ENCODE results near the gene LCN10. TPM values are rescaled to one million over a fixed set of nuclear protein-coding genes. Genes with fewer than 3 reads are reported as not detected.

Gene LCN10
- total RNA-seq, 1 experiment from 2014 or later = not detected

- Mint-ChIP-seq H3K4me1 (ENCODE audit: insufficient read depth, unreplicated experiment) (peaks cover 20% of the 10 kb centered on the region), H3K36me3 (ENCODE audit: insufficient read depth, unreplicated experiment) (peaks cover 62% of the 10 kb centered on the region), H3K9me3 (ENCODE audit: unreplicated experiment) (no peaks in the 10 kb centered on the region), H3K27me3 (ENCODE audit: insufficient read depth, unreplicated experiment) (no peaks in the 10 kb centered on the region), H3K27ac (ENCODE audit: low read depth, unreplicated experiment) (peak overlapping the region; percentile 82), H3K4me3 (ENCODE audit: unreplicated experiment) (no peak overlapping the region)
- intact Hi-C loops (cut with micrococcal nuclease) = loop anchor here (2.0 kb wide), 1 partner anchor 27 kb away; no protein-coding TSS in a partner anchor
- ChIA-PET POLR2A (interaction anchor here (0.8 to 2.7 kb wide), 4 partner anchors 8 to 28 kb away, joined by 3 to 11 read pairs (median 3); no protein-coding TSS in a partner anchor), CTCF (interaction anchor here (0.5 to 1.0 kb wide), 4 partner anchors 21 to 599 kb away, joined by 3 to 5 read pairs (median 3); no protein-coding TSS in a partner anchor)
- BruUV-seq (replicated peaks) = no TSS peak
- no peak for TF ChIP-seq CTCF (IDR thresholded peaks at IDR 0.05; ENCODE audit: unreplicated experiment)
- DNase-seq (ENCODE audit: unreplicated experiment) = peak; percentile 84
These were observed 21.2 kb downstream of the LCN10 start for GRCh38 chr9:136721339-136722092.

- Mint-ChIP-seq H3K4me3 (ENCODE audit: unreplicated experiment) (no peak overlapping the region), H3K27me3 (ENCODE audit: insufficient read depth, unreplicated experiment) (peaks cover 5% of the 10 kb centered on the region), H3K36me3 (ENCODE audit: insufficient read depth, unreplicated experiment) (peaks cover 57% of the 10 kb centered on the region), H3K9me3 (ENCODE audit: unreplicated experiment) (no peaks in the 10 kb centered on the region), H3K4me1 (ENCODE audit: insufficient read depth, unreplicated experiment) (peaks cover 18% of the 10 kb centered on the region), H3K27ac (ENCODE audit: low read depth, unreplicated experiment) (peak overlapping the region; percentile 82)
- no peak for DNase-seq (ENCODE audit: unreplicated experiment)
- intact Hi-C loops (cut with micrococcal nuclease) = loop anchor here (2.0 kb wide), 1 partner anchor 26 kb away; no protein-coding TSS in a partner anchor
- ChIA-PET POLR2A (interaction anchor here (0.8 to 1.2 kb wide), 3 partner anchors 9 to 27 kb away, joined by 3 read pairs; no protein-coding TSS in a partner anchor), CTCF (interaction anchor here (0.5 to 0.7 kb wide), 3 partner anchors 20 to 599 kb away, joined by 3 to 5 read pairs (median 3); no protein-coding TSS in a partner anchor)
- no peak for TF ChIP-seq CTCF (IDR thresholded peaks at IDR 0.05; ENCODE audit: unreplicated experiment)
- BruUV-seq (replicated peaks) = no TSS peak
These were observed 21.8 kb downstream of the LCN10 start for GRCh38 chr9:136720898-136721338.

GRCh38 chr9:136720251-136720897 lies 22.4 kb downstream of the LCN10 start:
- Mint-ChIP-seq H3K36me3 (ENCODE audit: insufficient read depth, unreplicated experiment) (peaks cover 51% of the 10 kb centered on the region), H3K4me1 (ENCODE audit: insufficient read depth, unreplicated experiment) (peaks cover 18% of the 10 kb centered on the region), H3K9me3 (ENCODE audit: unreplicated experiment) (no peaks in the 10 kb centered on the region), H3K27me3 (ENCODE audit: insufficient read depth, unreplicated experiment) (peaks cover 10% of the 10 kb centered on the region), H3K4me3 (ENCODE audit: unreplicated experiment) (no peak overlapping the region), H3K27ac (ENCODE audit: low read depth, unreplicated experiment) (no peak overlapping the region)
- ChIA-PET POLR2A (interaction anchor here (0.8 to 1.1 kb wide), 2 partner anchors 9 to 27 kb away, joined by 3 read pairs; no protein-coding TSS in a partner anchor), CTCF (interaction anchor here (0.5 to 0.8 kb wide), 3 partner anchors 19 to 266 kb away, joined by 3 read pairs; no protein-coding TSS in a partner anchor)
- no TSS peak for BruUV-seq (replicated peaks)
- TF ChIP-seq CTCF (IDR thresholded peaks at IDR 0.05; ENCODE audit: unreplicated experiment) = no peak
- intact Hi-C loops (cut with micrococcal nuclease) = loop anchor here (2.0 kb wide), 1 partner anchor 26 kb away; no protein-coding TSS in a partner anchor
- no peak for DNase-seq (ENCODE audit: unreplicated experiment)
